ENCODE measurements around the gene ZNF423. TPM values are rescaled to one million over a fixed set of nuclear protein-coding genes. Genes with fewer than 3 reads are reported as not detected.
"Not testable (repeated sequence)": the region's sequence is repeated elsewhere in the genome, so short reads cannot be mapped to it uniquely, and the experiment has no call there.

ZNF423 gene
- total RNA-seq, 1 donor from 2014 or later: 7.3 TPM

DNA sequence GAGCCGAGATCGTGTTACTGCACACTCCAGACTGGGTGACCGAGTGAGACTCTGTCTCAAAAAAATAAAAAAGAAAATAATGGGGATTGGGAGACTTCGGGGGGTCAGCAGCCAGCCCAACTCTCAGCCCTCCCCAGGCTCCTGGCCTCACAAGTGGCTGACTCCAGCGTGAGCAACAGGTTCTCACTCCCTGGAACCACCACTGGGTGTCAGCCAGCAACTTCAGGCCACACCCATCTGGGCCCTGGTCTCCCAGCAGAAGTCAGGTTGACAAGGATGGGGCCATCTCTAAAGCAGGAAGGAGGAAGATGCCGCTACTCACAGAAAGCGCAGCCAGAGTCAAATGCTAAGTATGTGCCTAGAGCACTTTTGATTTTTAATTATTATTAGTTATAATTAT is 342.9 kb downstream of the ZNF423 start:
- no peak for FAIRE-seq
- DNase-seq (ENCODE audit: low spot score in 2 of 2): no peak

DNA sequence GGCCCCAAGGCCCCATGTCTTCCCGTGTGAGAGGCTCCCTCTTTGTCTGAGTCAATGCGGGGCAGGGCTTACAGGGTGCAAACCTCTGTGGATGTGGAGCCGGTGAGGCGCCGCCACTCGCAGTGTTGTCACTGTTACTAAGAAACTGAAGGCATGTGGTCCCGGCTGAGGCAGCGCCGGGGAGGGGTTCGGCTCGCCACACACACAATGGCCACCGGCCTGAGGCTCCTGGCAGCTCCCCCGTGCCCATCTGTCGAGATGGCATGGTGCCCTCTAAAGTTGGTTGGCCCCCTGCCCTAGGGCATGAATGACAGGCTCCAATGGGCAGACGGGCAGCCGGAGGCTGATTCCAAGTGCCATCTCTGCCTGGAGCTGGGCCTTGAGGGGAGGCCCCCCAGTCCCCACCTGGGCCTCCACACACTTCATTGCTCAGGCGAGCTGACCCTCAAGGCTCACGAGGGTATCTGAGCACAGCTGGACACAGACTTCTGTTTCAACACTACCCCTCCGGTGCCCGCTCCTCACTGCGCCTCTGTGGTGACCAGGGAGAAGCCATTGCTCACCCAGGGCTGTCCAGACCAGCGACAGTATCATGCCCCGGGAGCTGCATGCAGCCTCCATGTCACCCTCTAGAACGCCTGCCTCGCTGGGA is 345.1 kb downstream of the ZNF423 start:
- peak in 1 of 2 donors; percentile 45 for DNase-seq (ENCODE audit: low spot score in 2 of 2)
- no peak for FAIRE-seq

DNA sequence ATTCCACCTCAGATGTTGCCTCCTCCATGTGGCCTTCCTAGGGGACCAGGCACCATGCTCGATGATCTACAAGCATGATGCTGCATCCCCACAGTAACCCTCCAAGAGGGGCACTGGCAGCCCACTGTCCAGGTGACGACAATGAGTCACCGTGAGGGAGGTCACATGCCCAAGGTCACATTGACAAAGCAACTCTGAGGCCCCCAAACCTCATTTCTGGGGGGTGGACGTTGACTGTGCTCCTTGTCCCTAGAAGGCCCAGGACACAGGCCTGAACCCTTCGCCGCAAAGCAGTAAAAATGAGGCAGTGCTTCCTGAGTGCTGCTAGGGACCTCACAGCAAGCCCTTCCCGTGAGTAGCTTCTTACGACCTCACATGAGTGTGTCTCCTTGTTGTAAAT is 345.8 kb downstream of the ZNF423 start:
- DNase-seq (ENCODE audit: low spot score in 2 of 2) (no peak), FAIRE-seq (no peak)

DNA sequence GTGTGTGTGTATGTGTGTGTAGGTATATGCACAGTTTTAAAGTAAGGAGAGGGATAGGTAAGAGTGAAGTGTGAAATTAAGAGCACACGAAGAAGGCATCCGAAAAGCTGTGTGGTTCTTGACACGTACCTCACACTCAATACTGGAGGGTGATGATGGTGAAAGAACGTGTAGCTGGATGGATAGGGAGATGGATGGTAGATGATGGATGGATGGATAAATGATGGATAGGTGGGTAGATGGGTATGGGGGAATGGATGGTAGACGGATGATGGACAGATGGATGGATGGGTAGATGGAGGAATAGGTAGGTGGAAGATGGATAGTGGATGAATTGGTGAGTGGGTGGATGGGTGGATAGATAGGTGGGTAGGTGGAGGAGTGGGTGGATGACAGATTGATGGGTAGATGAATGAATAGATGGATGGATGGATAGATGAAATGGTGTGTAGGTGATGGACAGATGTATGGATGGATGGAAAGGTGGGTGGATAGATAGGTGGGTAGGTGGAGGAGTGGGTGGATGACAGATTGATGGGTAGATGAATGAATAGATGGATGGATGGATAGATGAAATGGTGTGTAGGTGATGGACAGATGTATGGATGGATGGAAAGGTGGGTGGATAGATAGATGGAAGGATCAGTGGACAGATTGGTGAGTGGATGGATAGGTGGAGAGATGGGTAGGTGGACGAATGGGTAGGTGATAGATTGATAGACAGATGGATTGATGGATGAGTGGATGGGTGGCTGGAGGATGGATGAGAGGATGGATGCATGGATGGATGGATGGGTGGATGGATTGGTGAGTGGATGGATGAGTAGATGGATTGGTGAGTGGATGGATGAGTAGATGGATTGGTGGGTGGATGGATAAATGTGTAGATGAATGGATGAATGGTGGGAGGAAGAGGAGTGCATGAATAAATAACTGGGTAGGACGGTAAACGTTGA is 349.6 kb downstream of the ZNF423 start:
- FAIRE-seq; DNase-seq (ENCODE audit: low spot score in 2 of 2): not testable (repeated sequence)

DNA sequence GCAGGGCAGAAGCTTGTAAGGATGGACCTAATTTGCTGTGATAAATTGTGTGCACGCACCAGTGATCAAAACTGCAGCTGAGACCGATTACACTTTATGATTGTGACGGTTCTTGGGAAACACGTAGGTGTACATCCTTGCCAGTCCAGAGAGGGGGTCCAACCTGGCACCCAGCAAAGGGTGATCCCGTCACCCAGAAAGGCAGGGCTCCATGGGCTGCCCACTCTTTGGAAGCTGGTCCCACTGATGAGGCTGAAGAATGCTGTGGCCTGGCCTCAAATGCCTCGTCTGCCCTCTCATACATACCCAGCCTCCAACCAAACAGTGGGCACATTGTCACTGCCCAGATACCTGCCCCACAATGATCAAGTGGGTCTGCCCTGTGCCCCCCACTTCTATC is 350.4 kb downstream of the ZNF423 start:
- DNase-seq (ENCODE audit: low spot score in 2 of 2): no peak
- no peak for FAIRE-seq

DNA sequence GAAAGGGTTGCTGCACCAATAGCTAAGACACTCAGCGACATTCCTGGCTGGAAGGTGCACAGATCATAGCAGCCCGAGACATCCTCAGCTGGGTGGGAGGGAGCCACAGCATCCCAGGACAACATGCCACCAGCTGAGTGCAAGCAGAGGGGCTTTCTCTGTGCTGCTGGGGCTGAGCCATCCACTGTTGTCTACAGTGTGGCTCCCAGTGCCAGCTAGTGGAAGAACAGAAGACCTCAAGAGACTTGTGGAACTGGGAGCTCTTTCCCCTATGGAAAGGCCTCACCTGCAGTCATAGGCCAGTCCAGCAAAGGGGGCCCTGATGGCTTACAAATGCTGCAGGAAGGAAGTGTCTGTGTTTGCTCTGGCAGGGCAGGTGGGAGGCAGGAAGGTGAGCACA is 351.3 kb downstream of the ZNF423 start:
- no peak for FAIRE-seq
- DNase-seq (ENCODE audit: low spot score in 2 of 2): no peak

DNA sequence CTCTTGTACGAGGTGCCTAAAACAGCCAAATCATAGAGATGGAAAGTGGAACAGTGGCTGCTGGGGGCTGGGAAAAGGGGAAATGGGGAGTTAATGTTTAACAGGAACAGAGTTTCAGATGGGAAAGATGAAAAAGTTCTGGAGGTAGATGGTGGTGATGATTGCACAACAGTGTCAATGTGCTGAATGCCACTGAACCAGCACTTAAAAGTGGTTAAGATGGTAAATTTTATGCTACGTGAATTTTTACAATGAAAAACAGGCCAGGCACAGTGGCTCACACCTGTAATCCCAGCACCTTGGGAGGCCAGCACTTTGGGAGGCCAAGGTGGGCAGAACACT is 351.9 kb downstream of the ZNF423 start:
- no peak for FAIRE-seq
- no peak for DNase-seq (ENCODE audit: low spot score in 2 of 2)

DNA sequence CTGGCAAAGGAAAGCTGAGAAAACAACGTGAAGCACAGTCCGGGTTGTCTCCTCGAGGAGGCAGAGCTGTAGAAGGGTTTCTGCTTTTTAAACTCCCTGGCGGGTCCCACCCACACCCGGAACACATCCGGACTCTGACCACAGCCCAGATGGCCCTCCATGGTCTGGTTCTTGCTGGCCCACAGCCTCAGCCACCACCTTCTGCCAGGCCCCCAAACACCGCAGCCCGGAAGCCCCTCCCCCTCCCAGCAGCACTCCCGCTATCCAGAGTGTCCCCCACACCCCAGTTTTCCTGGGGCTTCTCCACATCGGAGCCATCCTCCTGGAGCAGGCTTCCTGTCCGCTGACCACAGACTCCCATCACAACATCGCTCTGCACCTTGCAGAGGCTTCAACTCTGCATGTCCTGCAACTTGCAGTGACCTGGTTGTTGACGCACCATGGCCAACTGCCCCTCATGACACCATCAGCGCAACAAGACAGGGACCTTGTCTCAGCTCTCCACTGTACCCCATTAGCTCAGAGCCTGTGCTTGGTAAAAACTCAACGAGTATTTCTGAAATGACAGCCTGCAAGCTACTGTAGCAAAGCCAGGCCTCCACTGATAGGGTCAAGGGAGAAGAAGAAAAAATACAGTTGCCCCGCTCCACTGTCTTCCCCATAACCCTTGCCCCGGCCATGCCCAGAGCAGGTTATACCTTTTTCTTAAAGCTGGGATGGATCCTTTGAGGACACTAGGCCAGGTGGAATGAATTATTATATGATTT is 352.5 kb downstream of the ZNF423 start:
- FAIRE-seq: no peak
- no peak for DNase-seq (ENCODE audit: low spot score in 2 of 2)

DNA sequence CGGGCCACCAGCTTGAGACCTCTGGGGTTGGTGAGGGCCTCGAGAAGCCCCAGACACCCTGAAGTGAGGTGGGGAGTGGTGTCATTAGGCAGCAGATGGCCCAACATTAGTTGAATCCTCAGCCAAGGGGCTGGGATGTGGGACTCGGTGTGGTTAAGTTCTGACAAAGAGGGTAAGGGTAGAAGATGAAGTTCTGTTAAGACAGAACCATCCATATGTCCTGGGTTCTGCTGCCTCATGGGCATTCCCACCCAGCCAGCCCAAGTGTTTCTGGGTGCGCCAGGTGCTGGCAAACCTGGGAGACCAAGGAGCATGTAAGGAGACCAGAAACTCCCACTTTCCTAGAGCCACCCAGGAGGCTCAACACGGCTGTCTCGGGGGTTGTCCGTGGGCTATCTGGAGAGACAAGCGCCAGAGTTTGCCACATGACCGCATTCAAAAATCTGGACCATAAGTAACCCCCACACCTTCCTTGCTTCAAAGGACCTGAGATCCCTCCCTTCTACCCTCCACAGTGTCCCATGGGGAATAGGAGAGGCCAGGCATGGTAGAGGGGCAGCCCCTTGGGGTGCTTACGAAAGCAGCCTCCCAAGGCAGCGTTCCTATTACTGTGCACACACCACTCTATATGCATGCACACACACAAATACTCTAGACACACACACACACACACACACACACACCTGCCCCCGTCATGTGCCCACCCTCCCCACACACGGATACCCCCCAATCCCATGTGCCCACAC is 353.6 kb downstream of the ZNF423 start:
- FAIRE-seq (no peak), DNase-seq (ENCODE audit: low spot score in 2 of 2) (no peak)

DNA sequence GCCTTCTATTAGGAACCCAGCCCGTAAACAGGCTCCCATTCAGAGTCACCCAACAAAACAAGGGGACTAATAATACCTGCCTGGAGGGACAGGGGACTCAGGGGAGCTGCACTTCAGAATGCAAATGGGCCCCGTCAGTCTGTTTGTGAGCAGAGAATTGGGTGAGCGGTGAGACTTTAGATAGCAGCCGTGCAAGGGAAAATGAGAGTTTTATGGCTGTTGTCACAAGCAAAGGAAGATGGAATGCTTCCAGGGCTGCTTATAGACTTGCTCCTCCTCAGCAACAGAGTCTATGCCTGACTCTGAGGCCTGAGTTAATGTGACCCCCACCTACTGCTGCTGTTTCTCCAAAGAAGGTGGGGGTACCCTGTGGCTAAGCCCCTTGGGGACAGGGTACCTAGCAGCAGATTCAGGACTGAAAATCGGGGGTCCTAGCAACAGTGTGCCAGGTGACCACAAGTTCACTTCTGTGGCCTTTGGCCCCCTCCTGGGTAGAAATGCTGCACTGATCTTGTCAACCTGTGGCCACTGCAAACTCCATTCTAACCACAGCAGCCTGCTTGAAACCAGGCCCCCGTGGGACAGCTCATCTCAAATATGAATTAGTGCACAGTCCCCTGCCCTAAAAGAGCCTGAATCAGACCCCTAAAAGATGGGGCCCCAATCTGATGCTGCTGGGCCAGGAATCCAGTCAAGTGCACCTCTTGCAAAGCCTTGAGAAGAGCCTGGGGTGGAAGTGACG is 355.9 kb downstream of the ZNF423 start:
- FAIRE-seq (no peak), DNase-seq (ENCODE audit: low spot score in 2 of 2) (no peak)

DNA sequence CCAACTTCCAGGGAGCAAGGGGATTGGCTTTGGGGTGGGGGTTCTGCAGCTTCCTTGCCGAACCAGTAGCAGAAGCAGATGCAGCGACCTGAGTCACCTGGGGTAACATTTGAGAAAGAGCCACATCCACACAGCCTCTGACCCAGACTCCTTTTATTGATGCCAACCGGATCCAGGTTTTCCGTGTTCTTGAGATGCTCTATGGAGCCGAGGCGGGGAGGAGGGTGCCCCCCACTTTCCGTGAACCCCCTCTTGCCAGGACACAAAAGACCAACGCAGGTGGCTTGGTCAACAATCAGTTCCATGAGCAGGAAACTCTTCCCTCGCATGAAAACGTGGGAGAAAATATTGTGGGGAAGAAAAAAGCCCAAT is 356.5 kb downstream of the ZNF423 start:
- no peak for DNase-seq (ENCODE audit: low spot score in 2 of 2)
- FAIRE-seq: no peak

DNA sequence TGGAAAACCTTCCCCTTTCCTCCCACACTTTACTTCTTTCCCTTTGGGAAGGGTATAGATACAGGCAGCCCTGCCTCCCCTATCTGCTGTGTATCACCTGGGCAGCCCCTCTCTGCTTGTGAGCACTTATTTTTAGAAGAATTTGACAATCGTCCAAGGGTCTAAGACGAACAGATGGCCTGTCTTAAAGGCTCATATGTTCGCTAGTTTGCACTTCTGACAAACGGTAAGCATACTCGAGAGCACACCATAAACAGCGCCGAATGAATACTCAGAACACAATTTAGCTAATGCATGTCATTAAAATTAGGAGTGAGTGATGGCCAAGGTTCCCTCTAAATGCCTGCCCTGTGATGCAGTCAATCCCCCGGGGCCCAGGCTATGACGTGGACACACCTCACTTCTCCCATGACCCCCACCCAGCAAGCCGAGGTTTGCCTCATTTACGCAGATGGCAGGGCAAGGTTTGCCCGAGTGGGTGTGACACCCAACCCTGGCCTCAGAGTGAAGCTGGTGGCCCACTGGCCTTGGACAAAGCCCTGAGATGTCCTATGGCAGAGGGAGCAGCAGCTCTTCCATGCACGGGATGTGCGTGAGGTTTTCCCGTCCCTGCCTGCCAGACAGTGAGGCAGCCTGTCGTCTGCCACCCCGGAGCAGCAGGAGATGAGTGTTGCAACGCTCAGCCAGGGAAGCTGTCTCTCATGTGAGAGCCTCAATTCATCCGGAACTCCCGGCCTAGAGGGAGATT is 357.1 kb downstream of the ZNF423 start:
- FAIRE-seq (no peak), DNase-seq (ENCODE audit: low spot score in 2 of 2) (no peak)

DNA sequence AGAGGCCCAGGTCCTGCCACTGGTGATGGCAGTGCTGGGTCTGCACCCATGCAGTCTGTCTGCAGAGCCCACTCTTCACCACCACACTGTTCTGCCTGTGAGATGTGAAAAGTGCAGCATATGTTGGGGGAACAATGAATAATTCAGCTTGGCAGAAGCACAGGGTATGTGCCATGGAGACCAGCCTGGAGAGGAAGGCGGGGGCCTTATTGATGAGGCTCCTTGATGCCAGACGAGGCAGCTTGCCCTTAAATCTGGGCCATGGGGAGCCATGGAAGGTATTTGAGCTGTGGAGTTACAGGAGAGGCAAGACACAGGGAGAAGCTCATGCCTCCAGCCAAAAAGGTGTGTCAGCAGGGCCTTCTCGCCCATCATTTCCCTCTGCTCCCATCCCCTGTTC is 357.6 kb downstream of the ZNF423 start:
- DNase-seq (ENCODE audit: low spot score in 2 of 2) (no peak), FAIRE-seq (no peak)

DNA sequence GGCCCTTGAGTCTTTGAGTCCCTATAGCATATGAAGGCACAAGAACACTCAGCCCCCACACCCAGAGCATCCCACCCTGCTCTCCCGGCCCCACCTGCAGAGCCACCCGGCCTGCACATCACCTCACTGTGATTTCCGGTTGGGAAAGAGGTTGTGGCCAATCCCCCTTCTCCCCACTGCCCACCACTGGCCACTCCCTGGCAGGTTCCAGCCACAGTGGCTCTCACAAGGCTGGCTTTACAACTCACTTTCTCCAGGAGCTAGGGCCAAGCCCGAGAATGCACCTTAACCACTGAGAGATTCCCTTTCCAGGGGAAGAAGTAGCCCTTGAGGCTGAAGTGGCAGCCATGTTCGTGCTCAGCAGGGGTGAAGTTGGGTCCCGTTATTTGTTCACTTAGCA is 358.4 kb downstream of the ZNF423 start:
- no peak for FAIRE-seq
- no peak for DNase-seq (ENCODE audit: low spot score in 2 of 2)

DNA sequence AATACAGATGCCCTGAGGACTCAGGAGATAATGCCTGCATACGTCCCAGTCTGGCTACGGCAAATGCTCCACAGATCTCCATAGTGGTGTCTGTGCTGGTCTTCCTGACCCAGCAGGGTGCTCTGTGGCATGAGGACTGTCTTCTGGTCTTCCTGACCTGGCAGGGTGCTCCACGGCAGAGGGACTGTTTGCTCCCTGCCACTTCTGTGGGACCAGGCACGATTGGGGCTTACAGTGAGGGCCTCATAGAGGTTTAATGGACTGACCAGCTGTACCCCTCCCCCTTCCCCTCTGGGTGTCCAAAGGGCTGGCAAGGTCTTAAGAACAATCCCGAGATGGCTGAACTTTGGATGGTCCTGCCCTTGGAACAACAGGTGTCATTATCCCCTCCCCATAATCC is 359.3 kb downstream of the ZNF423 start:
- DNase-seq (ENCODE audit: low spot score in 2 of 2): no peak

DNA sequence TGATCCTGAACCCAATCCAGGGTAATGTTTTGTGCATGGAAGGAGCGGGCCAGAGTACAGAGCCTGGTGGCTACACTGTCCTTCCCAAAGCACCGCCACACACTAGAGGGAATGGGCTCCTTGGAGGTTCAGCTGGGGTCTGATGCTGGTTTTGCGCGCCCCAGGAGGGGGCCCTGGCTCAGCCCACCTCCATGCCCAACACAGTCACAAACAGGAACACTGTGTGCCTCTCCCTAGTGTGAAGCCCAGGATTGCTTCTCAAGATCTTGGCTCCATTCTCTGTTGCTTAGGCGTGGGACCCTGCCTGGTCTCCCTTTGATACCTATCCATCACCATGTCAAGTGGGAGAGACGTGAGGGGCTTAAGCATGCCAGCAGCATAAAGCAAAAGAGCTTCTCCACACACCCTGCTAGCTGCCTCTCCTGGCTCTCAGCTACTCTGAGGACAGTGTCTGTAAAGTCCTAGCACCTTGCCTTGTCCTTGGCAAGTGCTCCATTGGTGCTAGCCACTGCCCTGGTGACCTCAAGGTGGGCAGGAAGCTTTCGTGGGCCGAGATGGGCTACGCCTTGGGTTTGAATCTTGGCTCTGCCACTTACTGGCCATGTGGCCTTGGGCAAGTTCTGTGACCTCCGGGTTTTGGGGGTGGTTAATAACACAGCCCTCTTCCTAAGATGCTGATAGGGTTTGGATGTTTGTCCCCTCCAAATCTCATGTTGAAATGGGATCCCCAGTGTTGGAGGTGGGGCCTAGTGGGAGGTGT is 360.1 kb downstream of the ZNF423 start:
- DNase-seq (ENCODE audit: low spot score in 2 of 2) (no peak), FAIRE-seq (no peak)

More for the DNA sequence above, 359.3 kb downstream of the ZNF423 start:
- no peak for FAIRE-seq

DNA sequence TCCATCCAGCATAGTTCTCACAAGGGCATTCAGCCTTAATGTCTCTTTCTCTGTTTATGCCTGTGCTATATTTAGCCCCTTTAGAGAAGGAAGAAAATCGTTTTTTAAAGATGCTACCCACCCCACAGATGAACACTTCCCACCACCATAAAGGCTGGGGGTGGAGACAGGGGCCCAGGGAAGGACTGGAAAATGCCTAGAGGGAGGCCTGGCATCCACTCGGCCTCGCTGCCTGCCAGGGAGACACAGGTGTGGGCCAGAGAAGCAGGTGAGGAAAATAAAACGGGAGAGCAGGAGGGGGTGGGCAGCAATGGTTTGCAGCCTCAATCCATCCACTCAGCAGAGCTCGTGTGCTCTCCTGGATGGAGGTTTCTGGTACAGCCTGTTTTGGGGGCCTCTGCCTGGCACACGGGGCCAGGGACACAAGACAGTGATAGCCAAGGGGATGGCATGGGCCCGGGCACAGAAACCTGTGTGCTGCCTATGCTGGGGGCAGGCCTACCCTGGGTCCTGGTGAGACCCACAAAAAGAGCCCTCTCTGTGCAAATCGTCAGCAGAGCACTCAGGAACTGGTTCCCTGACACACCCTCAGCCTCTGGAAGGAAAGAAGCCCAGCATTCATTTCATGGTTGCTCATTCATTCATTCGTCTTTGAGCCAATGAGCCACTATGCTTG is 360.9 kb downstream of the ZNF423 start:
- DNase-seq (ENCODE audit: low spot score in 2 of 2) (no peak), FAIRE-seq (no peak)

DNA sequence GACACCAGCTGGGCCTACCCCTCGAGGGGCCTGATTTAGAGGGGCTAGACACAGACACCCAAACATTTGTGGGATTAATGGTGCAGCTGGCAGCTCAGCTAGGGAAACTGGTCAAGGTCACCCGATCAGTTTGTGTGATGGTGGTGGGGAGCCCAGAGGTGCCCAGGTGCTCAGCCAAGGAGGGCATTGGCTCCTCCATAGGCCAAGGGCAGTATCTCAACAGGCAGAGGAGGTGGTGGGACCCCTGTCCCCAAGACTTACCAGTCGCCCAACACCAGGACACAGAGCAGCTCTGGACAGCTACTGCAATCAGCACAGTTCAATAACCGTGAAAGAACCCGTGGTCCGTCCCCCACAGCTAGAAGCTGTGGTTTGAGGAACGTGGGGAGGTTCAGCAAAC is 361.4 kb downstream of the ZNF423 start:
- FAIRE-seq (no peak), DNase-seq (ENCODE audit: low spot score in 2 of 2) (no peak)
